ENCODE data around the gene XIST.

Gene XIST

DNA sequence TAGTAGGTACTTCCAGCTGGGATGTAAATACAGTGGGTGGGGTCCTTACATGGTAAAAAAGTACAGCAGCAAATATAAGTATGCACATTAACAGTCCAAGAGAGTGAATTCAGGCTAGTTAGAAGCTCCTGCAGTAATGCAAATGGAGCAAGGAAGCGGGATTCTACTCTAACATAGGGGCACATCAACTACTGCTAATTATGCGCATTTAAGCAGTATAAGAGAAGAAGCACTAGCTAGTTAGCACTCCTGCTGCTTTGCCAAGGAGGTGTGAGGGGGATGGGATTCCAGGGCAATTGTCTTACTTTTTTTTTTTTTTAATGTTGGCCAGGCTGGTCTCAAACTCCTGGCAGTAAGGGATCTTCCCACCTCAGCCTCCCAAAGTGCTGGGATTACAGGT lies 5.4 kb downstream of the XIST start:
- Histone ChIP-seq H3K27ac (ENCODE audit: low read length) (no peak overlapping the region), H3K4me1 (ENCODE audit: low read length) (no peaks in the 10 kb centered on the region), H3K27me3 (ENCODE audit: low read depth, low read length) (no peaks in the 10 kb centered on the region), H3K9me3 (ENCODE audit: insufficient read depth, low read length) (no peaks in the 10 kb centered on the region), H2AFZ (ENCODE audit: low read depth, low read length) (no peak overlapping the region), H3K9ac (ENCODE audit: low read length) (no peak overlapping the region), H4K20me1 (ENCODE audit: insufficient read depth, low read length) (no peaks in the 10 kb centered on the region), H3K79me2 (ENCODE audit: low read length) (no peaks in the 10 kb centered on the region), H3K4me3 (ENCODE audit: low read length) (no peak overlapping the region), H3K4me2 (ENCODE audit: low read length) (no peak overlapping the region), H3K36me3 (replicated peaks; ENCODE audit: low read depth, low read length) (no peaks in the 10 kb centered on the region)
- TF ChIP-seq EZH2phosphoT487 (IDR thresholded peaks at IDR 0.05; ENCODE audit: low read depth) = no peak
- TF ChIP-seq, protein P1, sequence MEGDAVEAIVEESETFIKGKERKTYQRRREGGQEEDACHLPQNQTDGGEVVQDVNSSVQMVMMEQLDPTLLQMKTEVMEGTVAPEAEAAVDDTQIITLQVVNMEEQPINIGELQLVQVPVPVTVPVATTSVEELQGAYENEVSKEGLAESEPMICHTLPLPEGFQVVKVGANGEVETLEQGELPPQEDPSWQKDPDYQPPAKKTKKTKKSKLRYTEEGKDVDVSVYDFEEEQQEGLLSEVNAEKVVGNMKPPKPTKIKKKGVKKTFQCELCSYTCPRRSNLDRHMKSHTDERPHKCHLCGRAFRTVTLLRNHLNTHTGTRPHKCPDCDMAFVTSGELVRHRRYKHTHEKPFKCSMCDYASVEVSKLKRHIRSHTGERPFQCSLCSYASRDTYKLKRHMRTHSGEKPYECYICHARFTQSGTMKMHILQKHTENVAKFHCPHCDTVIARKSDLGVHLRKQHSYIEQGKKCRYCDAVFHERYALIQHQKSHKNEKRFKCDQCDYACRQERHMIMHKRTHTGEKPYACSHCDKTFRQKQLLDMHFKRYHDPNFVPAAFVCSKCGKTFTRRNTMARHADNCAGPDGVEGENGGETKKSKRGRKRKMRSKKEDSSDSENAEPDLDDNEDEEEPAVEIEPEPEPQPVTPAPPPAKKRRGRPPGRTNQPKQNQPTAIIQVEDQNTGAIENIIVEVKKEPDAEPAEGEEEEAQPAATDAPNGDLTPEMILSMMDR (IDR thresholded peaks at IDR 0.05; ENCODE audit: low read depth, low read length) = no peak

DNA sequence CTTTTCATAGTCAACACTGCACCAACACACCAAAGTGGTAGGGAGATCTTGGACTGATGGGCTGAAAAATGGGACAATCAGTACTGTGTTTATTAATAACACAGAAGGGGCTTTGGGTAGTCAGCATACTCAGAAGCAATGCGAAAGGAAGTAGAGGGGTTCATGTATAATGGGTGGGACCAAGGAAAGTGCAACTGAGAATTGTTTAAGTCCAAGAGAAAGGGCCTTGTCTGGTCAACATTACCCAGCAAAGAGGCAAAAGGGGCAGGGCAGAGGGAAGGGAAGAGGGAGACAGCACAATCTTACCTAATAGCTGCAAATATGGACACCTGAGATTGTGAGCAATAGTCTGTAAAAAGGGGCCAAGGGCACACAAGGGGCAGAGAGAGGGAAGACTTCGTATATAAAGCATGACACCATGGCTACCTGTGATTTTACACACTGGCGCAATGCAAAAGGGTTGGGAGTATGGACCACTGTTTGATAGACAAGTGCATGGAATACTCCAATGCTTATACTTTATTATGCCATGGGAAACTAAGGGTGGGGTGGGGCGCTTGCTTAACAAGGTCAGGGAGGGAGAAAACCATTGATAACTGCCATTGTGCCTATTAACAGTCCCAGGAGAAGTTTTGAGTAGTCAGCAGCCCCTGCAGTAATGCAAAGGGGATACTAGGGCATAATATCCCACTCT lies 9.8 kb downstream of the XIST start:
- Histone ChIP-seq H4K20me1 (ENCODE audit: insufficient read depth, low read length) (no peaks in the 10 kb centered on the region), H3K4me1 (ENCODE audit: low read length) (no peaks in the 10 kb centered on the region), H3K79me2 (ENCODE audit: low read length) (no peaks in the 10 kb centered on the region), H3K27me3 (ENCODE audit: low read depth, low read length) (no peaks in the 10 kb centered on the region), H3K4me2 (ENCODE audit: low read length) (no peak overlapping the region), H3K9ac (ENCODE audit: low read length) (no peak overlapping the region), H3K27ac (ENCODE audit: low read length) (no peak overlapping the region), H3K36me3 (replicated peaks; ENCODE audit: low read depth, low read length) (no peaks in the 10 kb centered on the region), H3K9me3 (ENCODE audit: insufficient read depth, low read length) (no peaks in the 10 kb centered on the region), H2AFZ (ENCODE audit: low read depth, low read length) (no peak overlapping the region), H3K4me3 (ENCODE audit: low read length) (no peak overlapping the region)
- TF ChIP-seq EZH2phosphoT487 (IDR thresholded peaks at IDR 0.05; ENCODE audit: low read depth) = no peak
- TF ChIP-seq, protein P1 (IDR thresholded peaks at IDR 0.05; ENCODE audit: low read depth, low read length) = no peak

DNA sequence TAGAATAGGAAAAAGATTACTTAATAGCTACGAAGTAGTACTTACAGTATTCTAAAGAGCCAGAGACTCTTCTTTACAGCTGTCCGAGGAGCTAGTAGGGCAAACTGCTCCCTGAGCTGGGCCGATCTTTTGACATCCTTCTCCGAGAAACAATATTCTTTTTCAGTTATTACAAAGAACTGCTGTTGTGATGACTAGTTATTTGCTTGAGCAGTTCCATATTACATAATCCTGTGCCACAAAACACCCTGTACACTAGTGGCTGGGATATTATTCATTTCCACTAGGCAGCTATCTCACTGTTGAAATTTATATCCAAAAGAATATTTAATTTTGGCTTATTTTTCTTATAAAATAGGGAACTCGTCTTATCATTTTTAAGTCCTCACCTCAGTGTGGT lies 11.2 kb downstream of the XIST start:
- Histone ChIP-seq H2AFZ (ENCODE audit: low read depth, low read length) (no peak overlapping the region), H3K9me3 (ENCODE audit: insufficient read depth, low read length) (no peaks in the 10 kb centered on the region), H4K20me1 (ENCODE audit: insufficient read depth, low read length) (no peaks in the 10 kb centered on the region), H3K4me2 (ENCODE audit: low read length) (no peak overlapping the region), H3K9ac (ENCODE audit: low read length) (no peak overlapping the region), H3K4me3 (ENCODE audit: low read length) (no peak overlapping the region), H3K4me1 (ENCODE audit: low read length) (no peaks in the 10 kb centered on the region), H3K27me3 (ENCODE audit: low read depth, low read length) (no peaks in the 10 kb centered on the region), H3K27ac (ENCODE audit: low read length) (no peak overlapping the region), H3K36me3 (replicated peaks; ENCODE audit: low read depth, low read length) (no peaks in the 10 kb centered on the region), H3K79me2 (ENCODE audit: low read length) (no peaks in the 10 kb centered on the region)
- TF ChIP-seq, protein P1 (IDR thresholded peaks at IDR 0.05; ENCODE audit: low read depth, low read length) = no peak
- no peak for TF ChIP-seq EZH2phosphoT487 (IDR thresholded peaks at IDR 0.05; ENCODE audit: low read depth)

DNA sequence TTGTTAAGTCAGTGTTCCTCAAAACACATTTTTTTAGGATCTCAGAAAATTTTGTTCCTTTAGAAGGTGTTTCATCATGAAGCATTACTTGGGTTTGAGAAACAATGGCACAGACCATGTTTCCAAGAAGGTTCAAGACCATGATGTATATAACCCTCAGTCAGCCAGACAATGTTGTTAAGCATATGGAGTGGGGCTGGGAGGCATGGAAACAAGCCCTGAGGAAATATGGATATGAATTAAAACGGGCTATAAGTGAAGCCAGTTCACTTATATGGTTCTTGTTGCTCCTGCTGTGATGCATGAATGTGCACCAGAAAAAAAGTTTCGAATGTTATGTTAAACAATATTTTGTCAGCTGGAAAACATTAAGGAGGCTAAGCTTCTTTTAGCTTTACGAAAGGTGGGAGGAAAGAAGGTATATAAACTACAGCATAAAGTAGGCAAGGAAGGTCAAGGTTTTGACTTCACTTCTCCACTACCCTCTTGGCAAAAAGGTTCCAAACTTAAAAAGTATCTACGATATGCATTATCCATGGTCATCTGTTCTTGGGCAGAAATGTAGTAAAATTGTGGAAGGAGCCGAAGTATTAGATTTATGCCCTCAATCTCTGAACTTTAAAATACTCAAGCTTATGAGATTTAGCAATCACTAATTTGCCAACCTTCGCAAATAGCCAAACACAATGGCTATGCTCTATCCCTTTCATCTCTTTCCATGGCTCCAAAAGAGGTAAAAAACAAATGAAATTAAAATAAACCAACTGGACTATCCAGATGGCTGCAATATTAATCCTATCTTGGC lies 12.2 kb downstream of the XIST start:
- H3K4me3 ChIP-seq (ENCODE audit: low read length) = no peak overlapping the region
- no peak overlapping the region for H3K27ac ChIP-seq (ENCODE audit: low read length)
- H3K4me2 ChIP-seq (ENCODE audit: low read length) = no peak overlapping the region
- no peak overlapping the region for H2AFZ ChIP-seq (ENCODE audit: low read depth, low read length)
- H3K79me2 ChIP-seq (ENCODE audit: low read length) = no peaks in the 10 kb centered on the region
- no peaks in the 10 kb centered on the region for H4K20me1 ChIP-seq (ENCODE audit: insufficient read depth, low read length)
- H3K36me3 ChIP-seq (replicated peaks; ENCODE audit: low read depth, low read length) = no peaks in the 10 kb centered on the region
- no peak overlapping the region for H3K9ac ChIP-seq (ENCODE audit: low read length)
- H3K27me3 ChIP-seq (ENCODE audit: low read depth, low read length) = no peaks in the 10 kb centered on the region
- TF ChIP-seq EZH2phosphoT487 (IDR thresholded peaks at IDR 0.05; ENCODE audit: low read depth) = no peak
- TF ChIP-seq, protein P1 (IDR thresholded peaks at IDR 0.05; ENCODE audit: low read depth, low read length) = no peak
- H3K4me1 ChIP-seq (ENCODE audit: low read length) = no peaks in the 10 kb centered on the region
- H3K9me3 ChIP-seq (ENCODE audit: insufficient read depth, low read length) = no peaks in the 10 kb centered on the region

Data from OCI-LY3 (cell line).